SW480 (cell line): ENCODE data around the gene KLK10.
A peak's percentile ranks its signal among the peaks of the same experiment; 100 is the strongest.

Source experiments
- DNase-seq: peaks from one replicate; pipeline ENCODE4 v3.0.0-alpha.2; 2016; ENCODE audit warnings: low spot score

KLK10 gene, protein sequence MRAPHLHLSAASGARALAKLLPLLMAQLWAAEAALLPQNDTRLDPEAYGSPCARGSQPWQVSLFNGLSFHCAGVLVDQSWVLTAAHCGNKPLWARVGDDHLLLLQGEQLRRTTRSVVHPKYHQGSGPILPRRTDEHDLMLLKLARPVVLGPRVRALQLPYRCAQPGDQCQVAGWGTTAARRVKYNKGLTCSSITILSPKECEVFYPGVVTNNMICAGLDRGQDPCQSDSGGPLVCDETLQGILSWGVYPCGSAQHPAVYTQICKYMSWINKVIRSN

DNA sequence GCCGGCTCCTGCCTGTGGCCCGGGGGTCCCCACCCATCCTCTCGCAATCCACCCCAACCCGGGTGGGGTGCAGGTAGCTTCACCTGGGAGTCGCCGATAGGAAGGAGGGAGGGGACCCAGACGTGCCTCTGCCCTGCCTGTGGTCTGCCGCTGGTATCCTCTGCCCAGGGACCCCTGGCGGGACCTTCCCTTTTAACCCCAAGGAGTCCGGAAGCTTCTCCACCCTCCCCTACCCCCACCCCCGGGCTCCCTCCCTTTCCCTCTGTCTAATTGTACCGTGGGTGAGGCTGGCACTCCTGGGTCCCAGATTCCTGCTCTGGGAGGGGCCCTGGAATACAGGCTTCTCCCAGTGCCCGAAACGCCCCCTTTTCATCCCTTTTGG, at the start of gene KLK10:
KLK10 (minus strand) TSS at position 166 of the 382 bp plus-strand sequence. CDS start 579 bp downstream, outside the sequence.
- DNase-seq: no peak

DNA sequence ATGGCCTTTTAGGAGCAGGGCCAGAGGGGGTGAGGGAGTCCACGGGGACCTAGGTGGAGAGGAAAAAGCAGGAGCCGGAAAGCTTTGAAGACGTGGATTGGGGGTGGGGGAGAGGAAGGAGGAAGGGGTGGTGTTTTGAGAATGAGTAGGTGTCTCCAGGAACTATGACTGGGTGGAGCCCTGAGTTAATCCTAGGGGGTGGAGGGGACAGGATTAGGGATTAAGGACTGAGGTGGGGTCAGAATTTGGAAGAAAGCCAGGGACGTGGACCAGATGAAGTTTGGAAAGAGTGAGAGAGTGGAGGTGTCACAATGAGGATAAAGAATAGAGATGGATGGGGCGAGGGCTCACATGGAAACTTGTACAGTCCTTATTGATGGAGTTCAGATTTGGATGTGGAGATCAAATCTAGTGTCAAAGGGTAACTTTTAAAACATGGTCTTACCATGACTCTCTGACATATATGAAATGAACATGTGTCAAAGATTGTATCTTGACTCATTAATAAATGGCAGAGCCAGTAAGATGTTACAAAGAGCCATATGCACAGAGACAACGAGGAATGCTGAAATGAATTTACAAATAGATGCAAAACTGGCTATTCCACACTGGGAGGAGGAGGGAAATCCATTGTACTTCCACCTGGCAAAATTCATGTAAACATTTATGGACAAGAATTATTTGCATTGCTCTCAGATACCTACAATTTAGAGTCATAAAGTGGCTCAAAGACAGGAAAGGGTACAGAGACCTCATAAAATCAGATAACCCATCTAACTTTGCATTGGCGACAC, 47.1 kb upstream of the KLK10 start:
- DNase-seq: no peak

DNA sequence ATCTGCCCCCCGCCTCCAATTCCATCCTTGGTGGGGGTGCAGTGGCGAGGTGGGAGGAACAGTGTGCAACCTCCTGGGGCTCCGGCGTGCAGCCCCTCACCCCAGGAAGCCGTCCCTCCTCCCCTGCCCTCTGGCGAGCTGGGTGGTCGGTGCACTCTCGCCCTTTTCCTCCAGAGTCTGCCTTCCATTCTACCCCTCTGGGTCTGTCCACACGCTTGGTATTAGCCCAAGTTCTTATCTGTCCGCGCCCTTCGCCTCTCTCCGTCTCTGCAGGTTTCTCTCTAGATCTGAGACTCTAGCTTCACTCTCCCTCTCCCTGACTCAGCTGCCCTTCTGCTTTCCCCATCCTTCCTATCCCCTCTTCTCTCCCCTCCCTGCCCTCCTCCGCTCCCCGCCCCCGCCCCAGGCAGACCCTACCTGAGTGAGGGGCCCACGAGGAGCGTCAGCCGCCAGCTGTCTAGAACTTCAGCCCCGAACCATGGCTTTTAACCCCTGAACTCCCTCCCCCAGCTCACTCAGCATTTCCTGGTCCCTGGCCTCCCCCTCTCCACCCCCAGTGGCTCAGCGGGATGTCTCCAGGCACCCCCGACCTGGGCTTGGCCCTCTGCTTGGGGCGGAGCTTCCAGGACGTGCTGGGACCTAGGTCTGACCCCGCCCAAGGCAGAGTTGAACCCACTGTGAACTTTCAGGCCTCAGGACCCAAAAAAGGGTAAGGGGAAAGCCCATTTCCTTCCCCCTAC, 45.9 kb upstream of the KLK10 start:
- DNase-seq: no peak

DNA sequence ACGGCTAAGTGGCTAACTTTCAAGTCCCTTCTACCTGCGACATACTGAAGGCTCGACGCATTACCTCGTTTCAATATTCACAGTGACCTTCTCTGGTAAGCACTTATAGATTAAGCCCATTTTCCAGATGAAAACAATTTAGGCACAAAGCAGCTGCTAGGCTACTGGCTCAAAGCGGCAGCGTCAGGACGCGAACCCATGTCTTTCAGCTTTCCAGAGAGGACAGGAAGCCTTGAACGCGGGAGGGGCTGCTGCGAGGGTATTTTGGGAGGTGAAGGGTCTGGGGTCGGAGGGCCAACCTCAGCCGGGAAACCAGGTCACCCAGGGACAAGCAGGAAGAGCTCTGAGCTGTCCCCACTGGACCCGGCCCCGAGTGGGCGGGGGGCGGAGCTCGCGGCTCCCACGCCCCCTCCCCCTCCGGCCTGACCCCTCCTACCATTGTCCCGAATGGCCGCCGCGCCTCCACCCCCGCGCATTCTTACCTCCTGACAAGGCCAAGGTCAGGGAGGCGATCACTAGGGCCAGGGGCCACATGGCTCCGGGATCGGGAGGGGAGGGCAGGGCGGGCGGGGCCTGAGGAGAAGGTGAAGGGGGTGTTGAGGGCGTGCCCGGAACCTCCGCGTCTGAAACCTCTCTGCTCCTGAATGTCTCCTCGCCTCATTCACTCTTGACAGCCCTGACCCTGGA, 45.2 kb upstream of the KLK10 start, which contains the start of gene KLK13:
KLK13 (minus strand) TSS at position 559 of the 687 bp plus-strand sequence; CDS start at position 534, 25 bp downstream.
- DNase-seq: peak; percentile 82

DNA sequence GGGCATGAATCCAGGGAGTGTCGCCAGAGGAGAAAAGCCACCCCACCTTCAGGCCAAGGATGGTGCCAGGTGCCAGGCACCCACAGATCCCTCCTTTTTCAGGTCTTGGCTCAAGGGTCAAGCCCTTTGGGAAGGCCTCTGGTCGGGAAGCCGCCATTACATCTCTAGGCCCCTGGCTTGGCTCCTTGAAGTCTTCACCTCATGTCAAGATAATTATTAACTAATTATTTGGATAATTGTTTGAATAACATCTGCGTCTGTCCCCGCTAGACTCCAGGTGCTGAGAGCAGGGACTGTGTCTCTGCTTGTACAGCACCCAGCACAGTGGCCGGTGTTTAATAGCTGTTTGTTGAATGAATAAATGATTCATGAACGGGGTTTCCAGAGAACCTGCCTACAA, 44.2 kb upstream of the KLK10 start:
- no peak for DNase-seq

DNA sequence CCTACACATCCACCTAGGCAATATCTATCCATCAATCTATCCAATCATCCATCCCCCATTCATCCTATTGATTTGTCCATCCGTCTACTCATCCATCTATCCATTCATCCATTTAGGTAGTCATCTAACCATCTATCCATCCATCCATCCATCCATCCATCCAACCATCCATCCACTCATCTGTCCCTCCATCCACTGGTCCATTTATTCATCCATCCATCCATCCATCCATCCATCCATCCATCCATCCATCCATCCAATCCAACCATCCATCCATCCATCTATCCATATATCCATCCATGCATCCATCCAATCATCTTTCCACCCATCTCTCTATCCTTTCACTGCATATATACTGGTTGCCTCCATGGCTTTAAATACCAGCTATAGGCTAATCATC, 41.5 kb upstream of the KLK10 start:
- DNase-seq: no peak

DNA sequence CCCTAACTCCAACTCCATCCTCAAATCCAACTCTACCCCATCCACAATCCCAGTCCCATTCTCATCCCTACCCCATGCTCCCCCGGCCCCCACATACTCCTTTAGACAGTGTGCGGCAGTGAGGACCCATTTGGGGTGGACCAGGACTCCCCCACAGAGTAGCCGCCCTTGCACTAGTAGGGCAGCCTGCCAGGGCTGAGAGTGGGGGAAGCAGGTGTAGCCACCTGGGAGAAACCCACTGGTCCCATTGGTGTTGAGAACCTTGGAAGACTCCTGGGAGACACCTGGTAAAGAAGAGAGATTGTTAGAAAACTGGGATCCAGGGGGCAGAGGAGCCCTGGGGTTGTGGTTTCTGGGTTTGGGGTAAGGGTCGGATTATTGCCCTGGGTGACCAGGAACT, 40.8 kb upstream of the KLK10 start:
- DNase-seq: no peak

DNA sequence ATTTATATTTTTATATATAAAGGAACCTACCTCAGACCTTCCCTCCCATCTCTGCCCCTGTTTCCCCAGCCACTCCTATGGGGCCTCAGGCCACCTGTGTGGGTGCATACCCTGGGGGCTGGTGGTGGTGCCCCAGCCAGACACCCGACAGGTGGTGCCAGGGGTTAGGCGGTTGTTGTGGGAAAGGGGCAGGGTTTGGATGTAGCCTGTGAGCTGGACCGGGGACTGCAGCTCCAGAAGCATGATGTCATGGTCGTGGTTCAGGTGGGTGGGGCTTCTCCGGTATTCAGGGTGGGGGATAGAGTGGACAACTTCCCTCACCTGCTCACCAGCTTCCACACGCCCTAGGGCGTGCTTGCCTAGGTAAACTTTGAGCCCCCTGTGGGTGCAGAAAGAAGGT, 40.2 kb upstream of the KLK10 start:
- peak; percentile 44 for DNase-seq

DNA sequence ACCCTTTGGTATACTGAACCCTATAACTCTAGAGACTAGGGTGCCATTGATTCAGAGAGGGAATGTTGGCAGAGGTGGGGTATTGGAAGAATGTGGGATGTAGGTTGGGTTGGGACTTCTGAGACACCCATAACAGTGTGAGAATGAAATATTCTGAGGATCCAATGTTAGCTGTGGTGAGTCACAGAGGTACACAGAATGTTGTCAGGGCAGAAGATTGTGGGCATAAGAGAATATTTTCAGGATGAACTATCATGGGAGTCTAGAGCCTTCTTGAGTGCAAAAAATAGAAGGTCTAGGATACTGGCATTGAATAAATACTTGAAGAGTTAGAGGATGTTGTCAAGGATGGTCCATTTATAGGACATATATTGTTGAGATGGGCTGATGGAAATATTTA, 36.4 kb upstream of the KLK10 start:
- DNase-seq: no peak

DNA sequence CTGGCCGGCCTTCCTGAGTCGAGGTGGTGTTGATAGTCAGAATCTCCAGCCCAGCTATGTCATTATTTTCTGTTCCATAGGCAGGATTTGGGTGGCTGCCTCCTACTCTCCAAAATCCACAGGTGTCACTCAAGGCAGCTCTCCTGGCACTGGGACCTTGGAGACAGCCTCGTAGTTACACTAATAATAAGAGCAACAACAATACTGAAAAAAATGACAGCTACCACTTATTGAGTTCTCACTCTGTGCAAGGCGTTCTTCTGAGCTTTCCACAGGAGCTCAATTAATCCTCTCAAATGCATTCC, 27.5 kb upstream of the KLK10 start:
- no peak for DNase-seq

DNA sequence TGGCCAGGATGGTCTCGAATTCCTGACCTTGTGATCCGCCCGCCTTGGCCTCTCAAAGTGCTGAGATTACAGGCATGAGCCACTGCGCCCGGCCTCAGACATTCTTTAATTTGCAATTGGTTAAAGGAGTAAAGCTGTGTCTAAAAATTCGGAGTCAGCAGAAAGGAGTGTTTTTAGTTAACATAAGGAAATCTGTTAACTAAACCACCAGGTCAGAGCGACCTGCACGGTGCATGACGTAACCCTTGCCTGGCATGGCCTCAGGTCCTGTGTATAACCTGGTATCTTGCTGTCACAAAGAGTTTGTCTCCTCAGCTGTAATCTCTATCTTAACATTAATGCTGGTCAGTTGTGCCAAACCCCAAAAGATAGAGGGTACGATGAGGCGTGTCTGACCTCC, 24.8 kb upstream of the KLK10 start:
- DNase-seq: no peak

DNA sequence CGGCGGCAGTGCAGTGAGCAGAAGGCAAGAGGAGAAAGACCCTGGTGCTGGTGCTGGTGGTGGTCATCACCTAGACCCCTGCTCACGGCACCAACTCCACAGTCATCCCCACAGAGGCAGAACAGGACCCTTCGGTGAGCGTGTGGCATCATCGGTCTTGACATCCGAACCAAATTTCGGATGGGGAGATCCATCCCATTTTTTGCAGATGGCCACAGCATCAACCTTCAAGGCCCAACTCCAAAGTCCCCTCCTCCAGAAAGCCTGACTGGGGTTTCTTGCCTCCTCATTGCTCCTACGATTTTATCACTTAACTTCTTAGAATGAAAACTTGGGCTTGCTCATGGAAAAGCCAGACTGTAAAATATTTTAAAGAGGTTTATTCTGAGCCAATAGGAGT, 24.0 kb upstream of the KLK10 start:
- DNase-seq: no peak

DNA sequence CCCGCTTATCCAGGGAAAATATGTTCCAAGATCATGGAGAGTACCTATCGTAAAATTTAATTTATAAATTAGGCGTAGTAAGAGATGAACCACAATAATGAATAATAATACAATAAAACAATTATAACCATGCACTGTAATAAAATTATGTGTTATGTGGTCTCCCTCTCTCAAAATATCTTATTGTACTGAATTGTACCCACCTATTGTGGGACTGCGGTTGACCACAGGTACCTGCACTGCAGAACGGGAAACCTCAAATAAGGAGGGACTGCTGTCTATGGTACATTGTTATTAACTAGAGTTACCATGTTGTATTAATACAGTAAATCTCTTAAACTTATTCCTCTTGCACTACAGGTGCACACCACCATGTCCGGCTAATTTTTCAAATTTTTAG, 20.6 kb upstream of the KLK10 start:
- DNase-seq: peak; percentile 91

DNA sequence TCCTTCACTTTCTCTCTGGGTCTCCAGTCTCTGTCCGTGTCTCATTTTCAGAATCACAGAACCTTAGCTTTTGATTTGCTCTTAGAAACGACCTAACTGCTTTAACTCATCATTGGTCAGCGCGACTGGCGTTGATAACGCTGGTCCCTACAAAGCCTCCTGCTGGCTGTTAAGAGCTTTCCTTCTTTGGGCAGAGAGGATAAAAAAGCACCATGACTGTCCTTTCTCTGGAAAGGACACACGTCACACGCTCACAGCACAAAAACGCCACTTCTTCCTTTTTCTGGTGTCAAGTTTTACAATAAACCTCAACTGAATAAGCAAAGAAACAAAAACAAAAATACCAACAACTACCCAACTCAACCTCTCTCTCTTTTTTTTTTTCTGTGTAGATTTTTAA, 17.0 kb upstream of the KLK10 start:
- DNase-seq: no peak

DNA sequence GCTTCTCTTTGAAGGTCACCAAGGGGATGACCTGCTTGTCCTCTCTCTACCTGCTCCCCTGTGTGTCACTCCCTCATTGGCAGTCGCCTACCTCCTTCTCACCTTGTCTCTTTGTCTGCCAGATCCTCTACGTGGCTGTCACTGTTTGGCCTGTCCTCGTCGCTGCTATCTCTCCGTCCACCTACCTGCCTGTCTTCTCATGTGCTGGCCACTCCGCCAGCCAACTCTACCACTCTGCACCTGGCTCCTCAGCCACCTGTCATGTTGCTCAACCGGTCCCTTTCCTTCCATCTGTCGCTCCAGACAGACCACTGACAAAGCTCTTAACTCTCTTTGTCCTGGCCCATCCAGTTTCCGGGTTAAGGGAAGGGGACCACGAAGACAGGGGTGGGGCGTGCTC, 15.2 kb upstream of the KLK10 start, which contains the start of gene KLK12:
KLK12 (minus strand) TSS at position 299 of the 400 bp plus-strand sequence. CDS start 381 bp downstream, outside the sequence.
- DNase-seq: no peak

DNA sequence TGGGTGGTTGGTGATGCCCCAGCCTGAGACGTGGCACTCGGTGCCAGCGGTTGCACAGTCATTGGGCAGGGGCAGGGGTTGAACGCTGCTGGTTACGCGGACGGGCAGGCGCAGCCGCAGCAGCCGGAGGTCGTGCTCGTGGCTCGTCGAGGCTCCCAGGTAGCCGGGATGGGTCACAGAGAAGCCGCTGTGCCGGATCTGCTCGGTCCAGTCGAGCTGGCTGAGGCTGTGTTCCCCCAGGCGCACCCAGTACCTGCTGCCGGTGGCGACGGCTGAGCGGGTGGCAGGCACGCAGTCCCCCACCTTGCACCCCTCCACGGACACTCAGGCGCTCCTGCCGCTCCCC, 12.3 kb upstream of the KLK10 start:
- no peak for DNase-seq

DNA sequence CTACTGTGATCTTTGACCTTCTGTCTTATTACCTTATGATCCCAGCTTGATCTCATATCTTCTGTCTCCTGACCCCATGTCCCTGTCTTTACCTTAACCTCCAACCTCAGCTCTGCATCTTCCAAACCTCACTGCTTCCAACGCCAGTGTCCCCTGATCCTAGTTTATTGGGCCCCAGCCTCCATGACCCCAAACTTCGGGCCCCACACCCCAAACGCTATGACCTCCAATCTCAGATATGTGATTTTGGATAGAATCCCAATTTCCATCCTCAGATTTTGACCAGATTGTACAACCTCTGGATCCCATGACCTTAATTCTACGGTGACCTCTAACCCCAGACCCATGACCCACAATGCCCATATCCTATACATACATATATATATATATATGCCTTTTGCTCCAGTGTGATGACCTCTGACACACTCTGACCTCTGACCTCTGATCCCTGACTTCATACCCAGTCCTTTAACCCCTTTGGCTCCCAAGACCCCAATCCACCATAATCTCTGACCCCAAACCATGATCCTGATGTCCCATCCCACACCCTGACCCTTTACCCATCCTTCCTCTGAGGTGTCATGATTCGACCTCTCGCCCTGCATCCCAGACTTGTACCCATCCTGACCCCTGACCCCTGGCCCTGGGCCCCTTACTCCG, 11.8 kb upstream of the KLK10 start:
- DNase-seq: no peak

DNA sequence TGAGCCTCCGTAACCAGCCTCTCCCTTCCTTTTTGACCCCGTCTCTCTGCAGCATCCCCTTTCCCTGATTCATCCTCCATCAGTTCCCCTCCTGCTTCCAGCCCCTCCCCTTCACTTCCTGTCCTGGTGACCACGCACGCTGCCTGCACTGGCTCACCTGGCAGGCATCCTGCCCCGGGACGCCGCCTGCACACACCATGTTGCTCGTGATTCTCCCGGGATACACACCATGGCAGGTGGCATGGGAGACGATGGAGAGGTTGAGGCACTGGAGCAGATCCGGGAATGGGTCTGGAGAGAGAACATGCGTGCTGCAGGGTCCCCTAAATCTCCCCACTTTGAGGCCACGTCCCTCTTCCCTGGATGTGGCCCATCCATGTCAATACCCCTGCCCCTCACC, 11.1 kb upstream of the KLK10 start:
- DNase-seq: peak; percentile 65

DNA sequence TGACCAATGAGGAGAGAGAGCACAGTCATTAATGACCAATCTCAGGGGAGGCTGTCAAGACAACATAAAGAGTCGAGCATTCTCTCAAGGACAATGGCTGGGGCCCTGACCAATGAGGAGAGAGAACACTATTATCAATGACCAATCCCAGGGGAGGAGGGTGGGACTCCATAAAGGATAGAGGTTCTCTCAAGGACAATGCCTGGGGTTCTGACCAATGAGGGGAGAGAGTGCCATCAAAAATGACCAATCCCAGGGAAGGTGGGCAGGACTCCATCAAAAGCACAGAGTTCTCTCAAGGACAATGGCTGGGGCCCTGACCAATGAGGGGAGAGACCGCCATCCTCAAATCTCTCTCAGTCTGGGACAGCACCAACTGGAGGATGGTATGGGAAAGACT, 10.2 kb upstream of the KLK10 start:
- peak; percentile 51 for DNase-seq

DNA sequence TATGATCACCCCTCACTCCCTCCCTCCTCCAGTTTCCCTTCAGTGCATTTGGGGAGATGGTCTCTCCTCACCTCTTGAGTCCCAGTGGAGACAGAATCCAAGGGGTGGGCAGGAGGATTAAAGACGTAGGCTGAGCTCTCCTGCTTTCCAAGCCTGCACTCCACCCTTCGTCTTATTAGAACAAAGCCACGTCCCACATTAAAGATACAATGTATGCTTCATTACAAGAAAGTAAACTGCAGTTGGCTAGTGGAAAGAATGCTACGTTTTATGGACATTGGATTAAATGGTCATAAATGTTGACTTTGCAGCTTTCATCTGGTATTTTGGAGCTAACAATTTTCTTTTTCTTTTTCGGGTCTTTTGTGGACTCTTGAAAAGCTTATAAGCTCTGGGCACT, 8.4 kb upstream of the KLK10 start:
- DNase-seq: no peak

DNA sequence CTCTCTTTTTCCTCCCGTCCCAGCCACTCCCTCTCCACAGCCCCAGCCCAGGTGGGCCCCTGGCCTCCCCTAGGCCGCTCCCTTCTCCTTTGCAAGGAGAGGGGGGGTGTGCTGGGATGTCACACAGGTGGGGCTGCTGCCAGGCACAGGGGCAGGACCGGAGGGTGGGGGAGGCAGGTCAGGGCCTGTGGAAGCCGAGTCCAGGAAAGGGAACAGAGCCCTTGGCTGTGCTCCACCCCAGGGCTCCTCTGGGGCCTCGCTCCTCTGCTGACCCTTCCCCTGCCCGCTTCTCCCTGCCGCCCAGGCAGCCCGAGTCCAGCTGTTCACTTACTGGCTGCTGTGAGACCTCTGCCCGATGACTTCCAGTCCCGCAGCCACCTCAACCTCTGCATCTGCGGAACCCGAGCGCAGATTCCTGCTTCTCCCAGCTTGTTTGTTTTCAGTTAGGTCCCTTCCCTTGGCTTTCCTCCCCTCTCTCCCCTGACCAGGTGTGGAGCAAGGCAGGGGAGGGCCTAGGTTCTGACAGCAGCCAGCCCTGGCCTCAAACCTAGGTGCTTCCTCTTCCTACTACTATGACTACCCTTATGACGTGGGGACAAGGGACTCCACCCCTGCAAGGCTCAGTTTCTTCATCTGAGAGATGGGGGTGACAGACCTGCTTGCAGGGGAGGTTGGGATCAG, 7.8 kb upstream of the KLK10 start:
- DNase-seq: no peak

DNA sequence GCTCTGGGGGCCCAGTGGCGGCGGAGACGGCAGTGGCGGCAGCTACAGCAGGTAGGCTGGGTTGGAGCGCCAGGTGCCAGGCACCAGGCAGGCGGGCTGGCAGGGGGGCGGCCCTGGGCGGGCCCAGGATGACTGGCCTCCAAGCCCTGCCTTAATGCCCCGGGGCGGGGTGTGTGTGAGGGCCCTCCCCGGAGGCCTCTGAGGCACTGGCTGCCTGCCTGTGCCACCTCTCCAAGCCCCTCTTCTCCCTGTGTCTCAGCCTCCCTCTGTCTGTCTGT, 7.0 kb upstream of the KLK10 start, which contains the start of gene KLK11:
KLK11 (minus strand) TSS at position 63 of the 278 bp plus-strand sequence. CDS start 985 bp downstream, outside the sequence.
- DNase-seq: no peak
